HG02885 (cell line): ENCODE results near the gene FANCE.

Experiments used
- ATAC-seq: cut with Tn5 transposase; IDR thresholded peaks from one replicate; pipeline ENCODE4 v1.9.1; 2021; ENCODE audit warnings: mild to moderate bottlenecking; ENCODE audit not compliant: unreplicated experiment, poor library complexity

The FANCE gene

DNA sequence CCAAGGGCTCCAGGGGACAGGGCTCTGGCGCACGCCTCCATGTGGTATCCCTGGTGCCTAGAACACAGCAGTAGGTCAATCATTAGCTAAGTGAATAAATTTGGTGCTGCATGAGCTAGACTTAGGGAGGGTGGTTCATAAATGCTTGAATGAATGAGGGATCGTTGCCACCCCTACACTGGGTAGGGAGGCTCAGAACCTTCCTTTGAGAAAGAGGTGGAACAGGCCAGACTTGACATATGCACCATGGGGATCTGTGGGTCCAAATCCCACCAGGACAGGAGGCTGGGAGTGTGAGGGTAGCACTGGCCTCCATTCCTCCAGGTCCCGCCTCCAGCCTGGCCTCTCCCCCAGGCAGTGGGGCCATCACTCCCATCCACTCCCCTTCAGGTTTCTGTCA, 30.9 kb downstream of the FANCE start:
- ATAC-seq, result no peak

GRCh38 chr6:35483490-35483889, 31.4 kb downstream of the FANCE start:
- no peak for ATAC-seq

DNA sequence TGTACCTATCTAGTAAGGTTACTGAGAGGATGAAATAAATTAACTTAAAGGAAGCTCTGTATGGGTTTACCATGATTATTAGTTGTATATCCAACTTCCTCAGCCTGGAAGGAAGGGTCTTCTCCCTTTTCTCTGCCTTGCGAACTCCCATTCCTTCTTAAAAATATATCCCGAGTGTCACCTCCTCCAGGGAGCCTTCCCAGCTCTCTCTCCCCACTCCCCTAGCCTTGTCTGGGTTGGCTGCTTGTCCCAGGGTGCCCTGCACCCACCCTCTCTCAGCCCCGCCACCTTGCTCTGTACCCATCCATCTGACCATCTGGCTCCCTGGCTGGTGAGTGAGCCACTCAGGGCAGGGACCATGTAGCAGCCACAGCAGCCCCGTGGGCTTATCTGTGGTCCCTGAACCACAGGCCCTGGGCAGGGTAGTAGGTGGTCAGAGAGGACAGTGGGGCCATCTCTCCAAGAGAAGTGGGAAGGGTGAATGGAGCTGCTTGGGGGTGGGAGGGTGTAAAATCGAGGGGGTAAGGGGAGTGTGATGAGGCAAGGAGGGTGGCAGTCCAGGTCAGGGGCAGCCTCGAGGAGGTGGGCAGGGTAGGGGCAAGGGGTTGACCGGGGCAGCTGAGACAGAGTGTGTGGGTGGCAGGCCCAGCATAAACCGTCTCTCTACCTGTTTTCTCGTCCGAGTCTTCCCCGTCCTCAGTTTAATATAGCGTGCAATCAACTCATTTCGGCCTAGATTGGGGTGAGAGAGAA, 31.9 kb downstream of the FANCE start:
- no peak for ATAC-seq

DNA sequence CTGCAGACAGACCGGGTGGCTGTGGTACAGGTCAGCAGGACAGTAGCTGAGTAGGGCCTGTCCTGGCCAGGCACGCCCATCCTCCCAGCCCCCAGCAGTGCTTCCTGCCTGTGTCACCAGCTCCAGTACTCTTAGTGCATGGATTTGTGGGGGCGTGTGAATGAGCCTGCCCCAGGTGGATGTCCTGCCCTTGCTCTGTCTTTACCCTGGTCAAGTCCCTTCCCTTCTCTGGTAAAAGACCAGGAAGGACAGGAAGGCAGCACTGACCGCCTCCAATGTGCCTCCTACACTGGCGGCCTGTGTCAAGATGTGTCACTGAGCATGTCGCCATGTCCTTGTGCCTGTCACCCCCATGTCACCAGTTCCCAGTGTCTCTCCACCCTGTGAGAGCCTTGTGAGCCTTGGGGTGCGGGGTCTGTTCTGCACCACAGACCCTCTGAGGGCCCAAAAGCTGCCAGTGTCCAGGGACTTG, 32.8 kb downstream of the FANCE start:
- no peak for ATAC-seq

DNA sequence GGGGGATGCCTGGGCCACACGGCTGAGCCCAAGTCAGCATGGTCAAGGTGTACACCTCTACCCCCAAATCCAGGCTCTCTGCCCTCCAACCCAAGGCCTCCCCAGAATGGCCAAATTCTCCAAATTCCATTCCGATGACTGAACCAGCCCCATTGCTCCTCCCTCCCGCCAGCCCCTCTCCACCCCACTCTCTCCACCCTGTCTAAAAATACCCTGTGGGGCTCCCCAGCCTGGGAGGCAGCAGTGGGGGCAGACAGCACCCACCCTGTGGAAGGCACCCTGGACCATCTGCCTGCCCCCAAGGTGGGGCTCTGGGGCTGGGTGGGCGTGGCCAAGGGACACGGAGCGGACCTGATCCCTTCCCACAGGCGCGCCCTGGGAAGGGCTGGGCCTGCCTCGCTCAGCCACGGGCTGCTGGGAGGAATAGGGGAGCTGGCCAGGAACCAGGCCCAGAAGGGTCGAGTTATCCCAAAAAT, 33.3 kb downstream of the FANCE start:
- ATAC-seq, result no peak

GRCh38 chr6:35486005-35486925, 34.1 kb downstream of the FANCE start:
- no peak for ATAC-seq

DNA sequence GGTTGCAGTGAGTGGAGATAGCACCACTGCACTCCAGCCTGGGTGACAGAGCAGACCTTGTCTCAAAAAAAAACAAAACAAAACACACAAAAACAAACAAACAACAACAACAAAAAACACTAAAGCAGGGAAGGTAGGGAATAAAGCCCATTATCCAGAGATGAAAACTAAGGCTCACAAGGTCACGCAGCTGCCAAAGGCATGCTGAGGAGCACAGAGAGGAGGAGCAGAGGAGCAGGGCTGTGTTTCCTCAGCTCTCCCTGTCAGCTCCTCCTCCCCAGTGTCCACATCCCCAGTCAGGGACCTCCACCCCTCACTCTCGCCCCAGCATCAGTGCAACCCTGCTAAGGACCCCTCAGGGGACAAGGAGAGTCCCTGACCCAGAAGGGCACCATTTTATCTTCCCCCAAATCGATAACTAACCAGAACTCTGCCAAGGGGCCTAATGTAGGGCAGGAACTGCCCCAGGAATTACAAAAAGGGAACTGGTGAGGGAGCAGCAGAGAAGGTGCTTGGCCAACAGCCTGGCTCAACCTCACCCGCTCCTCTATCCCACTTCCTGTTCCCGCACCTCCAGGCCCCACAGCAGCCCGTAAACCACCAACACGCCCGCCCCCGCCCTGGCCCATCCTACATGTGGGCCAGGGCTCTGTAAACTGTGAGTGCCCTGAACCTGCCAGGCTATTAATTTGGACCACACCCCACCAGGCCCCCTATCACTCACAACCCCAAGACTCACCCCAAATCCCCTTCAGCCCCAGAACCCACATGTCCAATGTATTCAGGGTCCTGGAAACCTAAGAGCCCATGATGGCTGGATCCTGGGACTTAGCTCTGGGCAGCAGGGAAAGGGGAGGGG, 35.7 kb downstream of the FANCE start:
- no peak for ATAC-seq

GRCh38 chr6:35488517-35488862, 36.4 kb downstream of the FANCE start:
- ATAC-seq, result no peak

DNA sequence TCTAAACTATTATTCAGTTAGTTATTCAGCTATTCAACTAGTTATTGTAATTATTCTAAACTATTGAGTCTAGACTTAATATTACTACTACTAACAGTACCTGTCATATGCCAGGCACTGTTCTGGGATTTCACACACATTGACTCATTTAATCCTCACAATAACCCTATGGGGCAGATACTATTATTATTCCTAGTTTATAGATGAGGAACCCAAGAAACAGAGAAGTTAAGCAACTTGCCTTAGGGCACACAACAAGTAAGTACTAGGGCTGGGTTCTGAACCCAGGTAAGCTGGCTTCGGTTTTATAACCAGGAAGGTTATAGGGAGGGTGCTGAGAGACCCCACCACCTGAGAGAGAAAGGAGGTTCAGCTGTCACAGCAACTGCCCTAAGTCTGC, 36.9 kb downstream of the FANCE start:
- ATAC-seq, result no peak

GRCh38 chr6:35489995-35490791, 38.1 kb downstream of the FANCE start:
- ATAC-seq, result no peak

DNA sequence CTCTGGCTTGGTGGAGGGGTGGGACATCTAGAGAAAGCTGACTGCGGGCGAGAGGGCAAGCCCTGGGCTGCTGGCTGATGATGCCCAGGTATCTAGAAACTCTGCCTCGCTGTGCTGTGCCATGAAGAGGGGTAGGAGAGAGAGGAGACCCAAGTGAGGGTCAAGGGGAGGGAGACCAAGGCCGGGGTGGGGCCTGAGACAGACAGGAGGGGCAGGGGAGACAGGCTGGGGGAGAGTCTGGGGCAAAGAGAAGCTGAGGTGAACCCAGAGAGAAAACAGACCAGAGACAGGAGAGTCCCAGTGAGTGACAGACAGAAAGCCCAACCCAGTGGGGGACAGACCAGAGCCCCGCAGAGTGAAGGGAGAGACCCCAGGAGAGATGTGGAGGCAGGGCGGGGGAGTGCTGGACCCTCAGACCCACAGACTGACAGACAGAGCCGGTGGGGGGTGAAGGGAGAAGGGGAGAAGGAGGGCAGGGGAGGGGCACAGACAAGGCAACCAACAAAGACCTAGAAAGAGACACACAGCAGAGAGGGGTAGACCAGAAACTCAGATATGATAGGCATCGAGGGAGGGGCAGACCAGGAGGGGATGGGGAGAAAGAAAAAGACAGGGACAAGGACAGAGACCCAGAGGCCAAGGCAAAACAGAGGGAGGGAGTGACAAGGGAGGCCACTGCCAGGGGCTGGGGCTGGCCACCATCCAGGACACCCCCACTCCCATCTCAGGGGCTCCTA, 38.9 kb downstream of the FANCE start:
- no peak for ATAC-seq

- ATAC-seq, result no peak
Observed at GRCh38 chr6:35491558-35492257, 39.6 kb downstream of the FANCE start.

DNA sequence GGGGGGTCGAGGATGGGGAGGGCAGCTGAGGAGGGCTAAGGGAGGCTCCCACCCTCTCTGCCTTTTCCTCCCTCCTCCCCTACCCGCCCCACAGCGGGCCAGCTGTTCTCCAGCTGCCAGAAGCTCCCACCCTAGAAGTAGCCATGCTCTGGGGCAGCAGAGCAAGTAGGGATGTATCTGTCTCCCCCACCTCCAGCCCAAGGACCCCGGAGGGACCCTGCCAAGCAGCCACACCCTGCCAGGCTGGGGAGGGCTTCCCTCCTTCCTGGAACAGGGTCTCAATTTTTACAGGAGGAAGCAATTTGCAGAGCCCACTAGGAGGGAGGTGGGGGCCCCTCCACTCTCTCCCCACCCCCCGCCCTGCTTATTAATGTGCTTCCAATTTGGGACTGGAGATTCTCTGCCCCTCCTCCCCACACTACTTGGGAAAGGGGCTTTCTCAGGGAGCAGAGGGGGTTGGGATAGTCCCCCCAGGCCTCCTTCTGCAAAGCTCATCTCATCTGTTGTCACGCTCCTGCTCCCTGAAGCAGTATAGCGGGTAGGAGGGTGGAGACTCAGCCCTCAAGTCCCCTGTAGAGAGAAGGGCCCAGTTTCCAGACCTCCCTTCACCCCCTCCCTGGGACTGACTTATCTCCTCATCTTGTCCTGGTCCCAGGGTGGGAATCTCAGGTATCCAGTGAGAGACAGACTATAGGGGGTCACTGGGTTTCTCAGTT, 40.3 kb downstream of the FANCE start:
- no peak for ATAC-seq

DNA sequence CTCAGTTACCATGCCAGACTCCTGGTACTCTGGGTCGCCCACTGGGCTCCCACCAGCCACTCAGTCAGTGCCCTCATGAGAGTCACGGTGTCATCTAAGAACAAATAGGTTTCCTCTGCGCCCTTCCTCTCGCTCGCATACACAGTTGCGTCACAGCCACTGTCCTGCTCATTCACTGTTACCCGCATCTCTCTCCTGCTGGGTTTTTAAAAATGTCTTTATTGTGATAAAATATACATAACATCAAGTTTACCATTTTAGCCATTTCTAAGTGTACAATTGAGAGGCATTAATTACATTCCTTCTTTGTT, 40.8 kb downstream of the FANCE start:
- no peak for ATAC-seq

GRCh38 chr6:35493307-35493983, 41.3 kb downstream of the FANCE start:
- ATAC-seq, result no peak

DNA sequence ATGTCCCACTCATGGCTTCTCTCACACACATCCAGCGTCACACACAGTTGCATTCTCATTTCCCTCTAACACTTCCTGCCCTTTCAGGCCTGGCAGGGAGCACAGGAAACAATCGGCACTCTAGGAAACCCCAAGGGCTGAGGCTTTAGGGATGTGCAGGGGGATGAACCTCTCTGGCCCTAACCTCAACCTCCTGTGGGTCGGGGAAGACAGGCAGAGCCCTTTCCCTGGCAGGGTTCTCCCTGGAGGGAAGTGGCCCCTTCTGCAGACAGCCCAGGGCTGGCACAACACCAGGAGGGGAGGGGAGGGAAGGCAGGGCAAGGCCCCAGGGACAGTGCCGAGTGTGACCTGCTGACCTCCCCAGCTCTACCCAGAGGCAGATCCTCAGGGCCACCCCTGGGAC, 42.0 kb downstream of the FANCE start:
- ATAC-seq, result no peak

GRCh38 chr6:35495258-35496035, 43.3 kb downstream of the FANCE start:
- ATAC-seq, result no peak
